GM19455 (cell line): Measurements from ENCODE around the gene ATOSB.

ENCODE experiments used
- ATAC-seq: cut with Tn5 transposase; IDR thresholded peaks from one replicate; pipeline ENCODE4 v1.9.1; 2021; ENCODE audit not compliant: unreplicated experiment

Gene ATOSB

GRCh38 chr9:35089434-35089833 lies 26.2 kb downstream of the ATOSB start:
- ATAC-seq, result no peak

- no peak for ATAC-seq
Observed at GRCh38 chr9:35085078-35085477, 30.6 kb downstream of the ATOSB start.

- ATAC-seq, result peak; percentile 75
Observed at GRCh38 chr9:35079426-35080341, 36.0 kb downstream of the ATOSB start, which contains the start of gene FANCG. FANCG (minus strand) TSS chr9:35079942; CDS start chr9:35079524, 418 bp downstream.

GRCh38 chr9:35079041-35079425 lies 36.6 kb downstream of the ATOSB start:
- ATAC-seq, result peak; percentile 2

- no peak for ATAC-seq
Observed at GRCh38 chr9:35078066-35078465, 37.6 kb downstream of the ATOSB start.

- no peak for ATAC-seq
Observed at GRCh38 chr9:35076848-35077247, 38.8 kb downstream of the ATOSB start.

- ATAC-seq, result no peak
Observed at GRCh38 chr9:35075358-35075757, 40.3 kb downstream of the ATOSB start.

GRCh38 chr9:35074791-35075190 lies 40.9 kb downstream of the ATOSB start:
- no peak for ATAC-seq

- ATAC-seq, result no peak
Observed at GRCh38 chr9:35074141-35074540, 41.5 kb downstream of the ATOSB start.

GRCh38 chr9:35073279-35073612 lies 42.4 kb downstream of the ATOSB start:
- ATAC-seq, result no peak

GRCh38 chr9:35072461-35073278 lies 43.0 kb downstream of the ATOSB start, which contains the start of gene VCP:
VCP (minus strand) TSS chr9:35072625; CDS start chr9:35072353, 272 bp downstream.
- ATAC-seq, result peak; percentile 86

GRCh38 chr9:35071814-35072460 lies 43.7 kb downstream of the ATOSB start:
- peak; percentile 56 for ATAC-seq

GRCh38 chr9:35070823-35071813 lies 44.5 kb downstream of the ATOSB start:
- ATAC-seq, result no peak

- no peak for ATAC-seq
Observed at GRCh38 chr9:35069020-35069419, 46.6 kb downstream of the ATOSB start.

GRCh38 chr9:35067056-35067455 lies 48.6 kb downstream of the ATOSB start:
- ATAC-seq, result no peak

GRCh38 chr9:35060548-35061207 lies 55.0 kb downstream of the ATOSB start:
- ATAC-seq, result no peak

GRCh38 chr9:35059438-35059837 lies 56.2 kb downstream of the ATOSB start:
- no peak for ATAC-seq

GRCh38 chr9:35057271-35057620 lies 58.4 kb downstream of the ATOSB start:
- no peak for ATAC-seq

- ATAC-seq, result no peak
Observed at GRCh38 chr9:35056571-35057270, 58.9 kb downstream of the ATOSB start.
